Activated CD8-positive, alpha-beta T cell treated with anti-CD3 and anti-CD28 coated beads, Interleukin-2, amount 10 ng/mL, durations not matched to agents 7 days and 5 days (primary cell): ENCODE data around the gene RNASE8. TPM values are rescaled to one million over a fixed set of nuclear protein-coding genes. Genes with fewer than 3 reads are reported as not detected.

Experiments
- ATAC-seq: fragments of 150-1000 bp; cut with Tn5 transposase; one replicate; pipeline ENCODE4 v1.10.0; 2021; ENCODE audit warnings: moderate library complexity
- CTCF ChIA-PET: fragments of 350-600 bp; sonication (Branson Sonifier 250); formaldehyde crosslinking; loops from one replicate; lab custom pipeline; 2021; ENCODE audit warnings: antibody characterized with exemption; lab: Charles Lee
- POLR2A ChIA-PET: fragments of 350-600 bp; sonication (Branson Sonifier 250); formaldehyde crosslinking; loops from one replicate; lab custom pipeline; 2021; ENCODE audit warnings: antibody characterized with exemption; lab: Charles Lee
- DNase-seq: peaks from one replicate; pipeline ENCODE4 v3.0.0-alpha.2; 2020
- H3K27ac Mint-ChIP-seq: one replicate; pipeline ENCODE4 v1.8.0; 2021; ENCODE audit warnings: mild to moderate bottlenecking, mixed read lengths
- H3K27me3 Mint-ChIP-seq: one replicate; pipeline ENCODE4 v1.8.0; 2021; ENCODE audit warnings: low read depth, mixed read lengths
- H3K36me3 Mint-ChIP-seq: one replicate; pipeline ENCODE4 v1.8.0; 2021; ENCODE audit warnings: low read depth, mixed read lengths
- H3K4me1 Mint-ChIP-seq: one replicate; pipeline ENCODE4 v1.8.0; 2021; ENCODE audit warnings: low read depth, mixed read lengths
- H3K4me3 Mint-ChIP-seq: one replicate; pipeline ENCODE4 v1.8.0; 2021; ENCODE audit warnings: mild to moderate bottlenecking, mixed read lengths
- H3K9me3 Mint-ChIP-seq: one replicate; pipeline ENCODE4 v1.8.0; 2022; ENCODE audit warnings: mixed read lengths; ENCODE audit not compliant: insufficient read depth
- total RNA-seq, 2 experiments: library from RNA; stranded (reverse); gene quantifications; one replicate each; pipeline ENCODE4 v1.2.3, GENCODE V29; 2021

The RNASE8 gene
- total RNA-seq, 2 experiments from 2014 or later, result not detected

- H3K4me3 Mint-ChIP-seq, result no peak within 1 kb of the TSS
- H3K9me3 Mint-ChIP-seq, result no peaks in the 10 kb centered on the region
- ATAC-seq (no peak), DNase-seq (no peak)
- H3K27ac Mint-ChIP-seq, result no peak within 1 kb of the TSS
- CTCF ChIA-PET, result interaction anchor here (1.7 to 7.2 kb wide), 4 partner anchors 13 to 71 kb away, joined by 5 to 172 read pairs (median 14); partner anchors contain the start of gene TPPP2
- no peaks in the 10 kb centered on the region for H3K36me3 Mint-ChIP-seq
- POLR2A ChIA-PET, result no interaction called here
- peaks cover 6% of the 10 kb centered on the region for H3K4me1 Mint-ChIP-seq
- H3K27me3 Mint-ChIP-seq, result peaks cover 31% of the 10 kb centered on the region
Observed at GRCh38 chr14:21041676-21042433, 15.8 kb upstream of the RNASE8 start, which contains the start of gene RNASE7. RNASE7 (plus strand) TSS chr14:21042362; CDS start chr14:21042993, 631 bp downstream.

GRCh38 chr14:21042918-21043317 lies 14.7 kb upstream of the RNASE8 start:
- CTCF ChIA-PET, result interaction anchor here (7.2 kb wide), 1 partner anchor 29 kb away, joined by 172 read pairs; no protein-coding TSS in a partner anchor
- Mint-ChIP-seq H3K27ac (no peak overlapping the region), H3K9me3 (no peaks in the 10 kb centered on the region), H3K4me3 (no peak overlapping the region), H3K27me3 (peaks cover 34% of the 10 kb centered on the region), H3K4me1 (peaks cover 6% of the 10 kb centered on the region), H3K36me3 (no peaks in the 10 kb centered on the region)
- DNase-seq (no peak), ATAC-seq (no peak)
- POLR2A ChIA-PET, result no interaction called here

GRCh38 chr14:21043387-21043973 lies 14.1 kb upstream of the RNASE8 start:
- POLR2A ChIA-PET, result no interaction called here
- ATAC-seq (no peak), DNase-seq (no peak)
- no peaks in the 10 kb centered on the region for H3K36me3 Mint-ChIP-seq
- H3K4me3 Mint-ChIP-seq, result no peak overlapping the region
- peaks cover 6% of the 10 kb centered on the region for H3K4me1 Mint-ChIP-seq
- CTCF ChIA-PET, result interaction anchor here (1.0 to 7.2 kb wide), 5 partner anchors 23 to 61 kb away, joined by 3 to 172 read pairs (median 5); no protein-coding TSS in a partner anchor
- H3K27me3 Mint-ChIP-seq, result peaks cover 35% of the 10 kb centered on the region
- H3K27ac Mint-ChIP-seq, result no peak overlapping the region
- H3K9me3 Mint-ChIP-seq, result no peaks in the 10 kb centered on the region

GRCh38 chr14:21043974-21044618 lies 13.5 kb upstream of the RNASE8 start:
- ChIA-PET CTCF (interaction anchor here (1.0 to 7.2 kb wide), 5 partner anchors 23 to 61 kb away, joined by 3 to 172 read pairs (median 5); no protein-coding TSS in a partner anchor), POLR2A (interaction anchor here (0.9 kb wide), 1 partner anchor 59 kb away, joined by 5 read pairs; no protein-coding TSS in a partner anchor)
- Mint-ChIP-seq H3K27me3 (peaks cover 38% of the 10 kb centered on the region), H3K9me3 (no peaks in the 10 kb centered on the region), H3K36me3 (no peaks in the 10 kb centered on the region), H3K4me1 (peaks cover 6% of the 10 kb centered on the region), H3K27ac (no peak overlapping the region), H3K4me3 (no peak overlapping the region)
- ATAC-seq (no peak), DNase-seq (no peak)

- ATAC-seq (no peak), DNase-seq (no peak)
- no peaks in the 10 kb centered on the region for H3K9me3 Mint-ChIP-seq
- H3K4me1 Mint-ChIP-seq, result peaks cover 6% of the 10 kb centered on the region
- ChIA-PET CTCF (interaction anchor here (1.4 to 4.4 kb wide), 5 partner anchors 20 to 57 kb away, joined by 3 to 46 read pairs (median 7); no protein-coding TSS in a partner anchor), POLR2A (no interaction called here)
- H3K27ac Mint-ChIP-seq, result no peak overlapping the region
- H3K4me3 Mint-ChIP-seq, result no peak overlapping the region
- peaks cover 41% of the 10 kb centered on the region for H3K27me3 Mint-ChIP-seq
- no peaks in the 10 kb centered on the region for H3K36me3 Mint-ChIP-seq
Observed at GRCh38 chr14:21047378-21047781, 10.2 kb upstream of the RNASE8 start.

- Mint-ChIP-seq H3K9me3 (no peaks in the 10 kb centered on the region), H3K27me3 (peaks cover 37% of the 10 kb centered on the region), H3K27ac (no peak overlapping the region), H3K36me3 (no peaks in the 10 kb centered on the region), H3K4me1 (peaks cover 6% of the 10 kb centered on the region), H3K4me3 (no peak overlapping the region)
- ATAC-seq (no peak), DNase-seq (no peak)
- ChIA-PET POLR2A (no interaction called here), CTCF (interaction anchor here (1.0 to 4.4 kb wide), 5 partner anchors 9 to 56 kb away, joined by 3 to 46 read pairs (median 7); no protein-coding TSS in a partner anchor)
Observed at GRCh38 chr14:21048638-21049037, 9.0 kb upstream of the RNASE8 start.

- DNase-seq (no peak), ATAC-seq (no peak)
- Mint-ChIP-seq H3K36me3 (no peaks in the 10 kb centered on the region), H3K27me3 (peaks cover 39% of the 10 kb centered on the region), H3K9me3 (no peaks in the 10 kb centered on the region), H3K27ac (no peak overlapping the region), H3K4me1 (peaks cover 4% of the 10 kb centered on the region), H3K4me3 (no peak overlapping the region)
- POLR2A ChIA-PET, result no interaction called here
- CTCF ChIA-PET, result interaction anchor here (4.4 kb wide), 1 partner anchor 35 kb away, joined by 46 read pairs; no protein-coding TSS in a partner anchor
Observed at GRCh38 chr14:21049271-21049673, 8.3 kb upstream of the RNASE8 start.

- no peaks in the 10 kb centered on the region for H3K4me1 Mint-ChIP-seq
- DNase-seq, result no peak
- ATAC-seq, result no peak
- H3K27ac Mint-ChIP-seq, result no peak overlapping the region
- no peaks in the 10 kb centered on the region for H3K36me3 Mint-ChIP-seq
- H3K4me3 Mint-ChIP-seq, result no peak overlapping the region
- ChIA-PET POLR2A (no interaction called here), CTCF (interaction anchor here (1.0 to 1.4 kb wide), 2 partner anchors 36 to 38 kb away, joined by 3 to 6 read pairs; no protein-coding TSS in a partner anchor)
- peaks cover 28% of the 10 kb centered on the region for H3K27me3 Mint-ChIP-seq
- no peaks in the 10 kb centered on the region for H3K9me3 Mint-ChIP-seq
Observed at GRCh38 chr14:21050597-21050996, 7.0 kb upstream of the RNASE8 start.

GRCh38 chr14:21053184-21054122 lies 4.2 kb upstream of the RNASE8 start:
- ChIA-PET POLR2A (no interaction called here), CTCF (interaction anchor here (0.7 kb wide), 1 partner anchor 64 kb away, joined by 3 read pairs; no protein-coding TSS in a partner anchor)
- no peak overlapping the region for H3K4me3 Mint-ChIP-seq
- H3K27me3 Mint-ChIP-seq, result peaks cover 23% of the 10 kb centered on the region
- DNase-seq, result no peak
- H3K4me1 Mint-ChIP-seq, result no peaks in the 10 kb centered on the region
- no peak for ATAC-seq
- no peaks in the 10 kb centered on the region for H3K36me3 Mint-ChIP-seq
- H3K27ac Mint-ChIP-seq, result no peak overlapping the region
- no peaks in the 10 kb centered on the region for H3K9me3 Mint-ChIP-seq

- DNase-seq (no peak), ATAC-seq (peak; percentile 51)
- Mint-ChIP-seq H3K4me1 (no peaks in the 10 kb centered on the region), H3K27ac (no peak overlapping the region), H3K4me3 (no peak overlapping the region), H3K36me3 (no peaks in the 10 kb centered on the region), H3K9me3 (no peaks in the 10 kb centered on the region), H3K27me3 (peaks cover 23% of the 10 kb centered on the region)
- ChIA-PET POLR2A (no interaction called here), CTCF (interaction anchor here (0.7 kb wide), 1 partner anchor 65 kb away, joined by 3 read pairs; no protein-coding TSS in a partner anchor)
Observed at GRCh38 chr14:21054123-21054767, 3.4 kb upstream of the RNASE8 start.
